Endodermal cell (in vitro differentiated cells): Measurements from ENCODE around the gene ZNF397. TPM values are rescaled to one million over a fixed set of nuclear protein-coding genes. Genes with fewer than 3 reads are reported as not detected.

Source experiments
- DNase-seq: peaks from one replicate; pipeline ENCODE4 v3.0.0-alpha.2; 2017
- H3K27ac ChIP-seq: 2 replicates; pipeline ENCODE4 v1.5.1; 2013; ENCODE audit warnings: mild to moderate bottlenecking, low read depth, low read length, moderate library complexity
- H3K27me3 ChIP-seq: 2 replicates; pipeline ENCODE4 v1.6.1; 2013; ENCODE audit warnings: mild to moderate bottlenecking, low read length, moderate library complexity; ENCODE audit not compliant: insufficient read depth, control insufficient read depth, poor library complexity, severe bottlenecking
- H3K36me3 ChIP-seq: 2 replicates; pipeline ENCODE4 v1.7.0; 2013; ENCODE audit warnings: mild to moderate bottlenecking, low read length, moderate library complexity; ENCODE audit not compliant: control insufficient read depth, insufficient read depth
- H3K4me1 ChIP-seq: one replicate; pipeline ENCODE4 v1.7.0; 2013; ENCODE audit warnings: low read length; ENCODE audit not compliant: control insufficient read depth, insufficient read depth
- H3K4me3 ChIP-seq: 2 replicates; pipeline ENCODE4 v1.5.1; 2013; ENCODE audit warnings: mild to moderate bottlenecking, low read length, moderate library complexity
- H3K9ac ChIP-seq: 2 replicates; pipeline ENCODE4 v1.6.1; 2013; ENCODE audit warnings: mild to moderate bottlenecking, low read length, moderate library complexity; ENCODE audit not compliant: poor library complexity, severe bottlenecking; ENCODE audit errors: extremely low read depth
- H3K9me3 ChIP-seq: 2 replicates; pipeline ENCODE4 v1.6.1; 2013; ENCODE audit warnings: mild to moderate bottlenecking, low read length, moderate library complexity; ENCODE audit not compliant: control insufficient read depth
- H3K27ac Mint-ChIP-seq: 2 replicates; pipeline ENCODE4 v1.8.0; 2020; ENCODE audit warnings: mixed read lengths
- H3K27me3 Mint-ChIP-seq: 2 replicates; pipeline ENCODE4 v1.8.0; 2021; ENCODE audit warnings: mild to moderate bottlenecking, mixed read lengths; ENCODE audit not compliant: insufficient read depth
- H3K36me3 Mint-ChIP-seq: 2 replicates; pipeline ENCODE4 v1.8.0; 2020; ENCODE audit warnings: low read depth, mixed read lengths
- H3K4me1 Mint-ChIP-seq: 2 replicates; pipeline ENCODE4 v1.8.0; 2020; ENCODE audit warnings: mixed read lengths
- H3K4me3 Mint-ChIP-seq: 2 replicates; pipeline ENCODE4 v1.8.0; 2020; ENCODE audit warnings: mild to moderate bottlenecking, moderate library complexity, mixed read lengths
- H3K9me3 Mint-ChIP-seq: 2 replicates; pipeline ENCODE4 v1.8.0; 2020; ENCODE audit warnings: mild to moderate bottlenecking, mixed read lengths
- WGBS, 2 experiments: methylation state at CpG; one replicate each; pipeline versions ENCODE4 v1.1.5 to v1.1.7; 2013; ENCODE audit warnings: missing lambda C conversion rate in 2 of 2, mixed read lengths in 1 of 2; ENCODE audit not compliant: insufficient coverage in 1 of 2, insufficient read length in 1 of 2; 5-methylcytosine and 5-hydroxymethylcytosine counted together
- total RNA-seq, 2 donors: library from RNA; stranded (reverse); fragmentation: NEBNext Ultra II Directional in 1 of 2; extraction: Animal tissue kit (Norgen Biotek cat#: 25700) in 1 of 2; gene quantifications; 2 replicates in 1 of 2; 3 replicates in 1 of 2; pipeline ENCODE4 v1.2.1, GENCODE V29; 2021
- TF ChIP-seq, protein P1 (sequence below): fragments of 200-600 bp; sonication (generic); conservative IDR thresholded peaks from 2 replicates; pipeline ENCODE4 v1.5.0; 2021; ENCODE audit warnings: antibody characterized with exemption, mild to moderate bottlenecking

ZNF397 gene
- total RNA-seq, 2 donors from 2014 or later: 44.1 to 64.6 TPM

DNA sequence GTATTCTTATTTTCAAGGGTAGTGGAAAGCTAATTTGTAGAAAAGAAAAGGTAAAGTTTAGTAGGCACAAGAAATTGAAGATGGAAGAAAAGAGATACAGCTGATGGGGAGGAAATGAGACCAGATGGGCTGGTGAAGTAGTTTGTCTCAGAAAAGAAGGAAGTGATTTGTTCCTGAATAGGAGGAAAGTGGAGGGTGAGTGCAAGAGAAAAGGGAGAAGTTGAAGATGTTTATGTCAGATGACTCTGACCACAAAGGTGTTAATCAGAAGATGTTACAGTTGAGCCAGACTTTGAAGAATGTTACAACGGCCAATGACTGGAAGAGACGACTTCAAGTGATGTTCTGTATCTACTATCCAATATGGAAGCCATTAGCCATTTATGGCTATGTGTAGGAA is 28.0 kb downstream of the ZNF397 start:
- no peak overlapping the region for H3K27ac ChIP-seq
- H3K4me3 Mint-ChIP-seq: no peak overlapping the region
- TF ChIP-seq, protein P1, sequence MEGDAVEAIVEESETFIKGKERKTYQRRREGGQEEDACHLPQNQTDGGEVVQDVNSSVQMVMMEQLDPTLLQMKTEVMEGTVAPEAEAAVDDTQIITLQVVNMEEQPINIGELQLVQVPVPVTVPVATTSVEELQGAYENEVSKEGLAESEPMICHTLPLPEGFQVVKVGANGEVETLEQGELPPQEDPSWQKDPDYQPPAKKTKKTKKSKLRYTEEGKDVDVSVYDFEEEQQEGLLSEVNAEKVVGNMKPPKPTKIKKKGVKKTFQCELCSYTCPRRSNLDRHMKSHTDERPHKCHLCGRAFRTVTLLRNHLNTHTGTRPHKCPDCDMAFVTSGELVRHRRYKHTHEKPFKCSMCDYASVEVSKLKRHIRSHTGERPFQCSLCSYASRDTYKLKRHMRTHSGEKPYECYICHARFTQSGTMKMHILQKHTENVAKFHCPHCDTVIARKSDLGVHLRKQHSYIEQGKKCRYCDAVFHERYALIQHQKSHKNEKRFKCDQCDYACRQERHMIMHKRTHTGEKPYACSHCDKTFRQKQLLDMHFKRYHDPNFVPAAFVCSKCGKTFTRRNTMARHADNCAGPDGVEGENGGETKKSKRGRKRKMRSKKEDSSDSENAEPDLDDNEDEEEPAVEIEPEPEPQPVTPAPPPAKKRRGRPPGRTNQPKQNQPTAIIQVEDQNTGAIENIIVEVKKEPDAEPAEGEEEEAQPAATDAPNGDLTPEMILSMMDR: no peak
- peaks cover 58% of the 10 kb centered on the region for H3K36me3 Mint-ChIP-seq
- H3K27me3 ChIP-seq: no peaks in the 10 kb centered on the region
- DNase-seq: no peak
- H3K36me3 ChIP-seq: peaks cover under 1% of the 10 kb centered on the region
- H3K27ac Mint-ChIP-seq: no peak overlapping the region
- no peaks in the 10 kb centered on the region for H3K4me1 Mint-ChIP-seq
- no peak overlapping the region for H3K9ac ChIP-seq
- no peak overlapping the region for H3K4me3 ChIP-seq
- WGBS, 2 experiments: 90 to 100% methylated on average over 2 of the region's 2 CpGs
- peaks cover 29% of the 10 kb centered on the region for H3K9me3 ChIP-seq
- no peaks in the 10 kb centered on the region for H3K27me3 Mint-ChIP-seq
- no peaks in the 10 kb centered on the region for H3K4me1 ChIP-seq
- H3K9me3 Mint-ChIP-seq: peaks cover 51% of the 10 kb centered on the region

DNA sequence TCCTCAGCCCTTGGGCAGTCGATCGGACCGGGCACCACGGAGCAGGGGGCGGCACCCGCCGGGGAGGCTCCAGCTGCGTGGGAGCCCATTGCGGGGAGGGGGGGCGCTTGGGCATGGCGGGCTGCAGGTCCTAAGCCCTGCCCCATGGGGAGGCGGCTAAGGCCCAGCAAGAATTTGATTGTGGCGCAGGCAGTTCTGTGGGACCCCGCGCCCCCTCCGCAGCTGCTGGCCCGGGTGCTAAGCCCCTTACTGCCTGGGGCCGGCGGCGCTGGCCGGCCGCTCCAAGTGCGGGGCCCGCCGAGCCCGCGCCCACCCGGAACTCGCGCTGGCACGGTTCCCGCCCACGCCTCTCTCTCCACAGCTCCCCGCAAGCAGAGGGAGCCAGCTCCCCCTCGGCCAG is 30.8 kb downstream of the ZNF397 start:
- Mint-ChIP-seq H3K36me3 (peaks cover 44% of the 10 kb centered on the region), H3K27ac (no peak overlapping the region), H3K27me3 (no peaks in the 10 kb centered on the region), H3K4me3 (no peak overlapping the region), H3K4me1 (no peaks in the 10 kb centered on the region), H3K9me3 (peaks cover 64% of the 10 kb centered on the region)
- WGBS, 2 experiments: 87 to 89% methylated on average over 19 to 35 of the region's 35 CpGs
- TF ChIP-seq, protein P1: no peak
- Histone ChIP-seq H3K27me3 (no peaks in the 10 kb centered on the region), H3K27ac (no peak overlapping the region), H3K9me3 (peaks cover 47% of the 10 kb centered on the region), H3K9ac (no peak overlapping the region), H3K36me3 (no peaks in the 10 kb centered on the region), H3K4me3 (no peak overlapping the region), H3K4me1 (no peaks in the 10 kb centered on the region)
- DNase-seq: no peak

DNA sequence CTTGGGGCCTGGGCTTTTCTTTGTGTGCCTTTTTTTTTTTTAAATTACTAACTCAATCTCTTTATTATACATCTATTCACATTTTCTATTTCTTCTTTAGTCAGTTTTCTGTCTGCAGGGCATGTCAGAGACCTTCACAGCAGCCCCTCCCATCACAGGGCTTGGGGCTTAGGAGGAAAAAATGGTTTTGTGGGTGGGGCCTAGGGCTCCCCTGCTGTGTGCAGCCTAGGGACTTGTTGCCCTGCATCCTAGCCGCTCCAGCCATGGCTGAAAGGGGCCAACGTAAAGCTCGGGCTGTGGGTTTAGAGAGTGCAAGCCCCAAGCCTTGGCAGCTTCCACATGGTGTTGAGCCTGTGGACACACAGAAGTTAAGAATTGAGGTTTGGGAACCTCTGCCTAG is 35.4 kb downstream of the ZNF397 start:
- Histone ChIP-seq H3K36me3 (no peaks in the 10 kb centered on the region), H3K9ac (no peak overlapping the region), H3K4me3 (no peak overlapping the region), H3K4me1 (no peaks in the 10 kb centered on the region), H3K27ac (no peak overlapping the region), H3K27me3 (no peaks in the 10 kb centered on the region), H3K9me3 (peaks cover 53% of the 10 kb centered on the region)
- Mint-ChIP-seq H3K36me3 (peaks cover 38% of the 10 kb centered on the region), H3K4me3 (no peak overlapping the region), H3K4me1 (no peaks in the 10 kb centered on the region), H3K9me3 (peaks cover 81% of the 10 kb centered on the region), H3K27me3 (no peaks in the 10 kb centered on the region), H3K27ac (no peak overlapping the region)
- 91% methylated on average over 3 of the region's 3 CpGs; no CpG with 5 or more reads in 1 of the 2 experiments for WGBS, 2 experiments
- no peak for DNase-seq
- TF ChIP-seq, protein P1: no peak
